Right lobe of liver (tissue), 4 donors: ENCODE results near the gene HLF.

Source experiments
- CTCF ChIP-seq, 4 donors: fragments of 200-600 bp in 3 of 4; fragments of 450-650 bp in 1 of 4; IDR thresholded peaks; one replicate each; pipeline versions ENCODE4 v1.5.1 to v1.8.0; 2016 to 2022; ENCODE audit warnings: antibody characterized with exemption in 4 of 4, mild to moderate bottlenecking in 2 of 4
- POLR2A ChIP-seq: fragments of 450-650 bp; IDR thresholded peaks from one replicate; pipeline ENCODE4 v1.6.1; 2017; ENCODE audit warnings: antibody characterized with exemption, mild to moderate bottlenecking
- donor health status: DM: no; HTN: no; CAD: no.
- donor health status: DM: no; HTN: no; CAD: no.
- donor health status: DM: no; HTN: yes; CAD: no.

GRCh38 chr17:55265311-55266021 lies 706 bp downstream of the HLF start:
- TF ChIP-seq POLR2A (no peak), CTCF (IDR thresholded peaks at IDR 0.05) (no peak)
